Ishikawa (cell line): ENCODE measurements around the gene SH2B3.

ENCODE experiments used
- CEBPB ChIP-seq: IDR thresholded peaks from 2 replicates; pipeline ENCODE4 v1.6.1; 2012
- CREB1 ChIP-seq: IDR thresholded peaks from 2 replicates; pipeline ENCODE4 v1.6.1; 2012; ENCODE audit warnings: low read depth
- EGR1 ChIP-seq: IDR thresholded peaks from 2 replicates; pipeline ENCODE4 v1.6.1; 2012
- EP300 ChIP-seq: IDR thresholded peaks from 2 replicates; pipeline ENCODE4 v1.6.1; 2012; ENCODE audit warnings: borderline replicate concordance
- FOXM1 ChIP-seq: IDR thresholded peaks from 2 replicates; pipeline ENCODE4 v1.6.1; 2012; ENCODE audit warnings: low read depth, borderline replicate concordance
- NFIC ChIP-seq: IDR thresholded peaks from 2 replicates; pipeline ENCODE4 v1.6.1; 2012
- RAD21 ChIP-seq: IDR thresholded peaks from 2 replicates; pipeline ENCODE4 v1.6.1; 2012; ENCODE audit warnings: low read depth
- TAF1 ChIP-seq: IDR thresholded peaks from 2 replicates; pipeline ENCODE4 v1.6.1; 2012; ENCODE audit warnings: low read depth, mild to moderate bottlenecking
- TCF12 ChIP-seq: IDR thresholded peaks from 2 replicates; pipeline ENCODE4 v1.6.1; 2012; ENCODE audit warnings: low read depth
- TEAD4 ChIP-seq: IDR thresholded peaks from 2 replicates; pipeline ENCODE4 v1.6.1; 2012
- YY1 ChIP-seq: IDR thresholded peaks from 2 replicates; pipeline ENCODE4 v1.6.1; 2012; ENCODE audit warnings: low read depth
- ZBTB7A ChIP-seq: IDR thresholded peaks from 2 replicates; pipeline ENCODE4 v1.6.1; 2012; ENCODE audit warnings: low read depth
- TF ChIP-seq, protein P1 (sequence below): IDR thresholded peaks from 2 replicates; pipeline ENCODE4 v1.6.1; 2012
- TF ChIP-seq, protein P2 (sequence below): IDR thresholded peaks from 2 replicates; pipeline ENCODE4 v1.6.1; 2012
- TF ChIP-seq, protein P3 (sequence below): IDR thresholded peaks from 2 replicates; pipeline ENCODE4 v1.6.1; 2012; ENCODE audit warnings: low read depth, mild to moderate bottlenecking

Gene SH2B3

DNA sequence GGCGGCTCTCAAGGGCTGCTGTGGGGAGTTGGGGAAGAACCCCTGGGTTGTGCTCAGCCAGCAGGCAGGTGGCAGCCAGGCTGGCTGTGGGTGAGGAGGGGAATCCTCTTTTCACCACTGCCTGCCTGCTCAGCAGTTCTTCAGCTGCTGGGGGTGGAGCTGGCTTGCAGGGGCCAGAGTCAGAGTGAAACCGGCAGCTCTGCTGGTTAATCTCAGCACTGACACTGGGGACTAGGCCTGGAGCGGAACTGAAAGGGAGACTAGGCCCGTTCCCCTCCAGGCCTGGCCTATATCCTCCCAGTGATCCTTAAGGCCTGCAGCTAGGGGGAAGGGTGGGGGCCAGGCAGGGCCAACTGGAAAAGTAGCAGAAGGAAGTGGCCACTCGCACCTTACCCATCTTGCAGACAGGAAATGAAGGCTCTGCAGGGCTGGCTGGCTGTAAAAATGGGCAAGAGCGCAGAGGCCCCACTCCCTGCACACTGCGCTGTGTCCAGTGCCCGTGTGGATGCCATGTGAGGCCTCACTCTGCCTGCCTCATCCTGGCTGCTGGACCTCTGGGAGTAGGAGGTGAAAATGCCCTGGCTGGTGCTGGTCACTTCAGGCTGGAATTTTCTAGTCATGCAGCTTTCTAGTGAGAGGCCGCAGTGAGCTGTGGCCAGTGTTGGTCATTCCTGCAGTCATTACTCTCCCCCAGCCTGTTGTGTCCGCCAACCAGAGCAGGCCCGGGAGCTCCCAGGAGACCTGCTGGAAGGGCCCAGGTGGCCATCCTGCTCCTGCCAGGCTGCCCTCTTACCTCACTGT lies 39.4 kb downstream of the SH2B3 start:
- TF ChIP-seq EGR1, result no peak
- TF ChIP-seq, protein P1, sequence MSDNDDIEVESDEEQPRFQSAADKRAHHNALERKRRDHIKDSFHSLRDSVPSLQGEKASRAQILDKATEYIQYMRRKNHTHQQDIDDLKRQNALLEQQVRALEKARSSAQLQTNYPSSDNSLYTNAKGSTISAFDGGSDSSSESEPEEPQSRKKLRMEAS, result no peak
- TF ChIP-seq TCF12, result no peak
- TF ChIP-seq YY1, result no peak
- no peak for TF ChIP-seq EP300
- TF ChIP-seq, protein P2, sequence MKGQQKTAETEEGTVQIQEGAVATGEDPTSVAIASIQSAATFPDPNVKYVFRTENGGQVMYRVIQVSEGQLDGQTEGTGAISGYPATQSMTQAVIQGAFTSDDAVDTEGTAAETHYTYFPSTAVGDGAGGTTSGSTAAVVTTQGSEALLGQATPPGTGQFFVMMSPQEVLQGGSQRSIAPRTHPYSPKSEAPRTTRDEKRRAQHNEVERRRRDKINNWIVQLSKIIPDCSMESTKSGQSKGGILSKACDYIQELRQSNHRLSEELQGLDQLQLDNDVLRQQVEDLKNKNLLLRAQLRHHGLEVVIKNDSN, result no peak

DNA sequence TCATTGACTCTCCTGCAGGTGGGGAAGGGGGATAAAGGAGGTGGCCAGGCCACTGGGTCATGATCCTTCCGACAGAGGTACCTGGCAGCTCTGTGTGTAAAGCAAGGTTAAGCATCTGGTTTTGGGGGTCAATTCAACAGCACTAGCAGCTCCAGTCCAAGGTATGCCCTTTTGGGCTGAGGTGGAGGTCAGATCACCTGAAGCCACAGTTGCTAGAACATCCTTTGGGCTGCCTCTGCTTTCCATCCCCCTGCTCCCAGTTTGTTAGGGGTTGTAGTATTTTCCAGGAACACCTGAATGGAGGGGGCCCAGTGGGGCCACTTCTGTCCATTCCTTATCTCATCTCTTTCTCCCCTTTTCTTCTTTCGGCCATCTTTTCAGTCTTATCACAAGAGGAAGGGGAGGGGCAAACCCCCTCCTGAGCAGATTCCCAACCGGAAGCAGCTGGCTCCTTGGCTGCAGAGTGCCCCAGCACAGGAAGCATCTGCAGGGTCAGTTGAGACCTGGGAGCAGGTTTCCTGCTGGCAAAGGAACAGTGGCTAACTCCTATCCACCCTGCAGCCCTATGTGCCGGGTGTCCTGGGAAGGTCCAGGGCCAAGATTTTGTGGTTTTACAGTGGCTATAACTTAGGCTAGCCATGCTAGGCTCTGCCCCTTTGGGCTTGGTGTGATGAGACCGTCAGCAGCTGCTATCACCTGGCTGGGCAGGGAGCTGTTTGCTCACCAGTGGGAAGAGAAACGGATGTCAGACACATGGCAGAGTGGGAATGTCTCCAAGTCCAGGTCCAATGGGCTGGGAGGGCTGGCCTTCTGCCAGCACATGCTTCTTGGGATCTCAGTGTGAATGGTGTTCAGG lies 40.2 kb downstream of the SH2B3 start:
- no peak for TF ChIP-seq CREB1
- peak; percentile 52; the same call in 1 of the 2 replicates for TF ChIP-seq NFIC
- TF ChIP-seq TEAD4, result no peak

DNA sequence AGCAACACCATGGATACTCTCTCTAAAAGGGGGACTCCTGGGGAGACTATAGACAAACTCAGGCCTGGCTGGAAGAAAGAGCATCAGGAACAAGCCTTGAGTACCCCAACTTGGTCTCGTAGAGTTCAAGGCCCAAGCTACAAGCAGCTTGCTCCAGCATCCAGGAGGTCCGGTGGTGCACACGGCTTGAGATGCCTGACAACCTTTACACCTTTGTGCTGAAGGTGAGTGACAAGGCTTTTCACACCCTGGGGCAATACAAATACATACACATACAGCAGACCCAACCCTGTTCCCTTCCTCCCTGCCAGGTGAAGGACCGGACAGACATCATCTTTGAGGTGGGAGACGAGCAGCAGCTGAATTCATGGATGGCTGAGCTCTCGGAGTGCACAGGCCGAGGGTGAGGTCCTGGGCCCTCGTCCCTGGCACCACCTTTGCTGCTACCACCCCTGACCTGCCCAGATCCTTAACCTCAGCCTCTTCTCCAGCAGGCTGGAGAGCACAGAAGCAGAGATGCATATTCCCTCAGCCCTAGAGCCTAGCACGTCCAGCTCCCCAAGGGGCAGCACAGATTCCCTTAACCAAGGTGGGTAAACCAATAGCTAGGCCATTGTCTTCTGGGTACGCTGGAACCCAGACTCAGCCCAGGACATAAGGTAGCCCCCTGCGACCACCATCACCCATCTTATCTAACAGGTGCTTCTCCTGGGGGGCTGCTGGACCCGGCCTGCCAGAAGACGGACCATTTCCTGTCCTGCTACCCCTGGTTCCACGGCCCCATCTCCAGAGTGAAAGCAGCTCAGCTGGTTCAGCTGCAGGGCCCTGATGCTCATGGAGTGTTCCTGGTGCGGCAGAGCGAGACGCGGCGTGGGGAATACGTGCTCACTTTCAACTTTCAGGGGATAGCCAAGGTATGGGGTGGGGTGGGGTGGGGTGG lies 41.2 kb downstream of the SH2B3 start:
- TF ChIP-seq RAD21 (no peak), TEAD4 (no peak), ZBTB7A (no peak), EGR1 (no peak), CREB1 (no peak), EP300 (no peak), TAF1 (no peak), NFIC (no peak), CEBPB (no peak), YY1 (no peak), TCF12 (no peak)
- TF ChIP-seq, protein P1, result no peak
- TF ChIP-seq, protein P2, result no peak
- TF ChIP-seq, protein P3, sequence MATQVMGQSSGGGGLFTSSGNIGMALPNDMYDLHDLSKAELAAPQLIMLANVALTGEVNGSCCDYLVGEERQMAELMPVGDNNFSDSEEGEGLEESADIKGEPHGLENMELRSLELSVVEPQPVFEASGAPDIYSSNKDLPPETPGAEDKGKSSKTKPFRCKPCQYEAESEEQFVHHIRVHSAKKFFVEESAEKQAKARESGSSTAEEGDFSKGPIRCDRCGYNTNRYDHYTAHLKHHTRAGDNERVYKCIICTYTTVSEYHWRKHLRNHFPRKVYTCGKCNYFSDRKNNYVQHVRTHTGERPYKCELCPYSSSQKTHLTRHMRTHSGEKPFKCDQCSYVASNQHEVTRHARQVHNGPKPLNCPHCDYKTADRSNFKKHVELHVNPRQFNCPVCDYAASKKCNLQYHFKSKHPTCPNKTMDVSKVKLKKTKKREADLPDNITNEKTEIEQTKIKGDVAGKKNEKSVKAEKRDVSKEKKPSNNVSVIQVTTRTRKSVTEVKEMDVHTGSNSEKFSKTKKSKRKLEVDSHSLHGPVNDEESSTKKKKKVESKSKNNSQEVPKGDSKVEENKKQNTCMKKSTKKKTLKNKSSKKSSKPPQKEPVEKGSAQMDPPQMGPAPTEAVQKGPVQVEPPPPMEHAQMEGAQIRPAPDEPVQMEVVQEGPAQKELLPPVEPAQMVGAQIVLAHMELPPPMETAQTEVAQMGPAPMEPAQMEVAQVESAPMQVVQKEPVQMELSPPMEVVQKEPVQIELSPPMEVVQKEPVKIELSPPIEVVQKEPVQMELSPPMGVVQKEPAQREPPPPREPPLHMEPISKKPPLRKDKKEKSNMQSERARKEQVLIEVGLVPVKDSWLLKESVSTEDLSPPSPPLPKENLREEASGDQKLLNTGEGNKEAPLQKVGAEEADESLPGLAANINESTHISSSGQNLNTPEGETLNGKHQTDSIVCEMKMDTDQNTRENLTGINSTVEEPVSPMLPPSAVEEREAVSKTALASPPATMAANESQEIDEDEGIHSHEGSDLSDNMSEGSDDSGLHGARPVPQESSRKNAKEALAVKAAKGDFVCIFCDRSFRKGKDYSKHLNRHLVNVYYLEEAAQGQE, result no peak

DNA sequence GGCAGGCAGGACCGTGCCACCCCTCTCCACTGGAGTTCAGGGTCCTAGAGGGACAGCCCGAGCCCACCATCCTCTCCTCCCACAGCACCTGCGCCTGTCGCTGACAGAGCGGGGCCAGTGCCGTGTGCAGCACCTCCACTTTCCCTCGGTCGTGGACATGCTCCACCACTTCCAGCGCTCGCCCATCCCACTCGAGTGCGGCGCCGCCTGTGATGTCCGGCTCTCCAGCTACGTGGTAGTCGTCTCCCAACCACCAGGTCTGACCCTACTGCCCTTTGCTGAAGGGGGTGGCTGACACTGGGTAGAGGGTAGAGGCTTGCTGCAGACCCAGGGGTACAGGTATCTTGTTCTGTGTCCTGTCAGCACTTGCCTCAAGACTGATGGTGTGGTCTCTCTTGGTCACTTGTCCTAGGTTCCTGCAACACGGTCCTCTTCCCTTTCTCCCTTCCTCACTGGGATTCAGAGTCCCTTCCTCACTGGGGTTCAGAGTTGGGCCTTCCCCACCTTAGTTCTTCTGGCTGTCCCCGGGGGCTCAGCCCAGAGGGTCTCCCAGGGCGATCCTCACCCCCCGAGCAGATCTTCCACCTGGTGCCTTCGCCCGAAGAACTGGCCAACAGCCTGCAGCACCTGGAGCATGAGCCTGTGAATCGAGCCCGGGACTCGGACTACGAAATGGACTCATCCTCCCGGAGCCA lies 42.0 kb downstream of the SH2B3 start:
- TF ChIP-seq CEBPB, result no peak
- TF ChIP-seq, protein P3, result no peak
- TF ChIP-seq, protein P1, result no peak
- TF ChIP-seq TCF12, result no peak
- TF ChIP-seq RAD21, result no peak
- no peak for TF ChIP-seq TEAD4
- no peak for TF ChIP-seq EP300
- no peak for TF ChIP-seq EGR1
- no peak for TF ChIP-seq ZBTB7A
- no peak for TF ChIP-seq NFIC
- no peak for TF ChIP-seq FOXM1
- TF ChIP-seq YY1, result no peak
- TF ChIP-seq, protein P2, result no peak
- TF ChIP-seq CREB1, result no peak
- TF ChIP-seq TAF1, result no peak
